ENCODE results near the gene OR2T6.
"Not testable (repeated sequence)": the region's sequence is repeated elsewhere in the genome, so short reads cannot be mapped to it uniquely, and the experiment has no call there.

Gene OR2T6

DNA sequence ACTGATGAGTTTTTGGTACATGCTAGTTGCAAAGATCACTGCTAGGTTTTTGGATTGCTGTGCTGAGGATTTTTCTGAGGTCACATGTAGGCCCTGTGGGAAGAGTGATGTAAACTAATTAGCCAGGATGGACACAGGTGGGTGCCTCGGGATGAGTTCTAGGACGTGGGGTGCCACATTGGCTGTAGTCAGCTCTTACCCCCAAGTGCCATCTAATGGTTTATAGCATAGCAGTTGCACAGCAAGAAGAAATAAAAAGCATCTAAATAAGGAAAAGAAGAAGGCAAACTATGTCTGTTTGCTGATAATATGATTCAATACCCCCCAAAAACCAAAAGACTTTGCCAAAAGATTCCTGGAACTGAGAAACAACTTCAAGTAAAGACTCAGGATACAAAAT is 17.5 kb downstream of the OR2T6 start:
- Histone ChIP-seq H3K27ac (ENCODE audit: low read length) (no peak overlapping the region), H3K4me3 (ENCODE audit: low read length in 2 of 2) (no peak overlapping the region), H3K4me1 (ENCODE audit: control insufficient read depth, insufficient read depth, low read length) (no peaks in the 10 kb centered on the region), H3K27me3 (ENCODE audit: control insufficient read depth in 1 of 2, insufficient read depth in 2 of 2, low read length in 2 of 2) (no peaks in the 10 kb centered on the region), H3K9ac (ENCODE audit: low read length in 2 of 2) (no peak overlapping the region), H3K36me3 (ENCODE audit: control insufficient read depth in 2 of 2, insufficient read depth in 2 of 2, low read length in 2 of 2) (no peaks in the 10 kb centered on the region), H3K9me3 (ENCODE audit: control insufficient read depth in 2 of 2, low read length in 2 of 2) (no peaks in the 10 kb centered on the region)

- no peak within 1 kb of the TSS for H3K9ac ChIP-seq (ENCODE audit: low read length in 2 of 2)
Observed at GRCh38 chr1:248402748-248403147, 27.2 kb downstream of the OR2T6 start, which contains the start of gene OR2T1. Gene OR2T1 (plus strand): TSS chr1:248403048. CDS start chr1:248406148, 3,100 bp downstream.

GRCh38 chr1:248404024-248404423 is 28.5 kb downstream of the OR2T6 start:
- Histone ChIP-seq H3K4me3 (ENCODE audit: low read length in 2 of 2) (no peak overlapping the region), H3K27ac (ENCODE audit: low read length) (no peak overlapping the region), H3K9me3 (ENCODE audit: control insufficient read depth in 2 of 2, low read length in 2 of 2) (no peaks in the 10 kb centered on the region), H3K4me1 (ENCODE audit: control insufficient read depth, insufficient read depth, low read length) (no peaks in the 10 kb centered on the region), H3K9ac (ENCODE audit: low read length in 2 of 2) (no peak overlapping the region), H3K27me3 (ENCODE audit: control insufficient read depth in 1 of 2, insufficient read depth in 2 of 2, low read length in 2 of 2) (no peaks in the 10 kb centered on the region), H3K36me3 (ENCODE audit: control insufficient read depth in 2 of 2, insufficient read depth in 2 of 2, low read length in 2 of 2) (no peaks in the 10 kb centered on the region)

More at GRCh38 chr1:248402748-248403147, 27.2 kb downstream of the OR2T6 start, which contains the start of gene OR2T1:
- H3K27ac ChIP-seq (ENCODE audit: low read length): no peak within 1 kb of the TSS
- H3K36me3 ChIP-seq (ENCODE audit: control insufficient read depth in 2 of 2, insufficient read depth in 2 of 2, low read length in 2 of 2): no peaks in the 10 kb centered on the region
- no peak within 1 kb of the TSS for H3K4me3 ChIP-seq (ENCODE audit: low read length in 2 of 2)
- H3K27me3 ChIP-seq (ENCODE audit: control insufficient read depth in 1 of 2, insufficient read depth in 2 of 2, low read length in 2 of 2): no peaks in the 10 kb centered on the region
- no peaks in the 10 kb centered on the region for H3K9me3 ChIP-seq (ENCODE audit: control insufficient read depth in 2 of 2, low read length in 2 of 2)
- no peaks in the 10 kb centered on the region for H3K4me1 ChIP-seq (ENCODE audit: control insufficient read depth, insufficient read depth, low read length)

GRCh38 chr1:248406721-248407692 is 31.5 kb downstream of the OR2T6 start:
- Histone ChIP-seq H3K36me3 (ENCODE audit: control insufficient read depth in 2 of 2, insufficient read depth in 2 of 2, low read length in 2 of 2) (no peaks in the 10 kb centered on the region), H3K27me3 (ENCODE audit: control insufficient read depth in 1 of 2, insufficient read depth in 2 of 2, low read length in 2 of 2) (no peaks in the 10 kb centered on the region), H3K27ac (ENCODE audit: low read length) (no peak overlapping the region), H3K4me3 (ENCODE audit: low read length in 2 of 2) (no peak overlapping the region), H3K4me1 (ENCODE audit: control insufficient read depth, insufficient read depth, low read length) (no peaks in the 10 kb centered on the region), H3K9ac (ENCODE audit: low read length in 2 of 2) (no peak overlapping the region), H3K9me3 (ENCODE audit: control insufficient read depth in 2 of 2, low read length in 2 of 2) (peaks cover 2 to 4% of the 10 kb centered on the region in 2 donors)

DNA sequence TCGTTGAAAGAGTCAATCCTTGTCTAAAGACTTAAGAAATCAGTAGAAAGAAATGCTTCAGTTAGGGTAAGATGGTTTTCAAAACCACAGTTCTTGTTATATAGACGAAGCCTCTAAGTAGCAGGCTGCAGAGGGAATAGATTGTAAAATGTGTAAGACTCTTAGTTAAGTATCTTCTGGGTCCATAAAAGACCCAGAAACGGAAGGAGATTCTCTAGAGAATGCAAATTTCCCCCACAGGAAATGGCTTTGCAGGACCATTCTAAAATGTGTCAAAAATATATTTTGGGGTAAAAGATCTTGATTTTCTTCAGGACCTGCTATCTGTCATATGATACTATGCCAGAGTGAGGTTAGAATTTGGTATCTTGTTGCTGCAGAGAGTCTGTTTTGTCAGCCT is 40.7 kb downstream of the OR2T6 start:
- Histone ChIP-seq H3K4me1 (ENCODE audit: control insufficient read depth, insufficient read depth, low read length) (no peaks in the 10 kb centered on the region), H3K9ac (ENCODE audit: low read length in 2 of 2) (no peak overlapping the region), H3K36me3 (ENCODE audit: control insufficient read depth in 2 of 2, insufficient read depth in 2 of 2, low read length in 2 of 2) (no peaks in the 10 kb centered on the region)

GRCh38 chr1:248417854-248418253 is 42.3 kb downstream of the OR2T6 start:
- Histone ChIP-seq H3K4me3 (ENCODE audit: low read length in 2 of 2) (no peak overlapping the region), H3K27me3 (ENCODE audit: control insufficient read depth in 1 of 2, insufficient read depth in 2 of 2, low read length in 2 of 2) (no peaks in the 10 kb centered on the region), H3K9ac (ENCODE audit: low read length in 2 of 2) (no peak overlapping the region), H3K27ac (ENCODE audit: low read length) (no peak overlapping the region), H3K36me3 (ENCODE audit: control insufficient read depth in 2 of 2, insufficient read depth in 2 of 2, low read length in 2 of 2) (no peaks in the 10 kb centered on the region), H3K9me3 (ENCODE audit: control insufficient read depth in 2 of 2, low read length in 2 of 2) (no peaks in the 10 kb centered on the region), H3K4me1 (ENCODE audit: control insufficient read depth, insufficient read depth, low read length) (no peaks in the 10 kb centered on the region)

More for the DNA sequence above, 40.7 kb downstream of the OR2T6 start:
- Histone ChIP-seq H3K4me3 (ENCODE audit: low read length in 2 of 2) (no peak overlapping the region), H3K27ac (ENCODE audit: low read length) (no peak overlapping the region), H3K9me3 (ENCODE audit: control insufficient read depth in 2 of 2, low read length in 2 of 2) (peaks cover 0 to 3% of the 10 kb centered on the region in 2 donors), H3K27me3 (ENCODE audit: control insufficient read depth in 1 of 2, insufficient read depth in 2 of 2, low read length in 2 of 2) (no peaks in the 10 kb centered on the region)

DNA sequence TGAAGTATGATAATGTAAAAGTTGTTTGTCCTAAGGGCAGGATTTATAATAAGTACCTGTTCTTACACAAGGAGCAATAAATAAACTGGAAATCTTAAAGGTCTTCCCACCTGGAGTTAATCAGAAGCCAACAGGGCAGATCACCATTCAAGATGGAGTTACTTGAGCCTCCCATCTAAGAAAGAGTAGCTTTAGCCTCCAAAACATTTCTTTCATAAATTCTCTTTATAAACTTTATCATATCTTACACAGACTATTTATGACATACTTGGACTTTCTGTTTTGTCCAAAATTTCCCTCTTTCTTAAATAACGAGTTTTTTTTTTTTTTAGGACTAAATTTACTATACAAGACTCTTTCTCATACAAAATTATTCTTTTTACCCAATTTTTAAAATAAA is 45.8 kb downstream of the OR2T6 start:
- no peaks in the 10 kb centered on the region for H3K9me3 ChIP-seq (ENCODE audit: control insufficient read depth in 2 of 2, low read length in 2 of 2)
- H3K4me3 ChIP-seq (ENCODE audit: low read length in 2 of 2): no peak overlapping the region
- no peaks in the 10 kb centered on the region for H3K4me1 ChIP-seq (ENCODE audit: control insufficient read depth, insufficient read depth, low read length)
- no peak overlapping the region for H3K27ac ChIP-seq (ENCODE audit: low read length)
- H3K9ac ChIP-seq (ENCODE audit: low read length in 2 of 2): no peak overlapping the region
- H3K27me3 ChIP-seq (ENCODE audit: control insufficient read depth in 1 of 2, insufficient read depth in 2 of 2, low read length in 2 of 2): no peaks in the 10 kb centered on the region
- H3K36me3 ChIP-seq (ENCODE audit: control insufficient read depth in 2 of 2, insufficient read depth in 2 of 2, low read length in 2 of 2): no peaks in the 10 kb centered on the region

DNA sequence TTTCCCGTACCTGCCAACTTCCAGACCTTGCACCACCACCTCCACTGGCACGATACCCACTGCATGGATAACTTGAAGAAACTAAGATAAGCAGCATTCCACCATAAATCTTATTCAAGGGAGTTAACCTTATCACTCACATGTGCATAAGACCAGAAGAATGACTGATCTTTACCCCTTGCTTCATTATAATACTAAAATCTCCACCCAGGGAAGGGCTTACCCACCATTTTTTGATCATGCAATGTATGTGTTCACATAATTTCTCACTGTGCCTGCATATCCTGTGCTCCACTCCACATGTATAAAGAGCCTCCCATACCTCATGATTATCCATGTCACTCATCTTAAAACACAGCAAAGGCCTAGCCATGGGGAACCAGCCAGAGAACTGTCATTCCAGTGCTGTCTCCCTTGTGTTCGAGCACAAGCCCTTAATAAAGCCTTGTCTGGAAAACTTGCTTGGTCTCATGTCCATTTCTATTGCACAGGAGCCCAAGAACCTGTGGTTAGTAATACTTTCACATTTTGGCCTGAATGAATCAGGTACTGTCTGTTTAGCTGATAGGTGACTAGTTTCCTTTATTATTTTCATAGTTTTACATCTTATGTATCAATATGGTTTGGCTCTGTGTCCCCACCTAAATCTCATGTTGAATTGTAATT is 52.1 kb downstream of the OR2T6 start:
- not testable (repeated sequence) for H3K9ac ChIP-seq (ENCODE audit: low read length in 2 of 2); H3K4me3 ChIP-seq (ENCODE audit: low read length in 2 of 2); H3K27ac ChIP-seq (ENCODE audit: low read length); H3K27me3 ChIP-seq (ENCODE audit: control insufficient read depth in 1 of 2, insufficient read depth in 2 of 2, low read length in 2 of 2); H3K4me1 ChIP-seq (ENCODE audit: control insufficient read depth, insufficient read depth, low read length); H3K36me3 ChIP-seq (ENCODE audit: control insufficient read depth in 2 of 2, insufficient read depth in 2 of 2, low read length in 2 of 2); H3K9me3 ChIP-seq (ENCODE audit: control insufficient read depth in 2 of 2, low read length in 2 of 2)

DNA sequence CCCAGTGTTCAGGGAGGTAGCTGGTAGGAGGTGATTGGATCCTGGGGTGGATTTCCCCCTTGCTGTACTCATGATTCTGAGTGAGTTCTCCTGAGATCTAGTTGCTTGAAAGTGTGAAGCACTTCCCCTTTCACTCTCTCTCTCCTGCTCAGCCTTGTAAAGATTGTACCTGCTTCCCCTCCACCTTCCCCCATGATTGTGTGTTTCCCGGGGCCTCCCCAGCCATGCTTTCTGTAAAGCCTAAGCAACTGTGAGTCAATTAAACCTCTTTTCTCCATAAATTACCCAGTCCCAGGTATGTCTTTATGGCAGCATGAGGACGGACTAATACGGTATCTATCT is 52.6 kb downstream of the OR2T6 start:
- H3K9me3 ChIP-seq (ENCODE audit: control insufficient read depth in 2 of 2, low read length in 2 of 2); H3K9ac ChIP-seq (ENCODE audit: low read length in 2 of 2); H3K27me3 ChIP-seq (ENCODE audit: control insufficient read depth in 1 of 2, insufficient read depth in 2 of 2, low read length in 2 of 2); H3K4me3 ChIP-seq (ENCODE audit: low read length in 2 of 2); H3K4me1 ChIP-seq (ENCODE audit: control insufficient read depth, insufficient read depth, low read length); H3K36me3 ChIP-seq (ENCODE audit: control insufficient read depth in 2 of 2, insufficient read depth in 2 of 2, low read length in 2 of 2); H3K27ac ChIP-seq (ENCODE audit: low read length): not testable (repeated sequence)

- H3K9ac ChIP-seq (ENCODE audit: low read length in 2 of 2); H3K4me3 ChIP-seq (ENCODE audit: low read length in 2 of 2); H3K36me3 ChIP-seq (ENCODE audit: control insufficient read depth in 2 of 2, insufficient read depth in 2 of 2, low read length in 2 of 2); H3K27me3 ChIP-seq (ENCODE audit: control insufficient read depth in 1 of 2, insufficient read depth in 2 of 2, low read length in 2 of 2); H3K4me1 ChIP-seq (ENCODE audit: control insufficient read depth, insufficient read depth, low read length); H3K9me3 ChIP-seq (ENCODE audit: control insufficient read depth in 2 of 2, low read length in 2 of 2); H3K27ac ChIP-seq (ENCODE audit: low read length): not testable (repeated sequence)
Observed at GRCh38 chr1:248431683-248432082, 56.1 kb downstream of the OR2T6 start.

GRCh38 chr1:248432201-248432600 is 56.7 kb downstream of the OR2T6 start:
- not testable (repeated sequence) for H3K9me3 ChIP-seq (ENCODE audit: control insufficient read depth in 2 of 2, low read length in 2 of 2); H3K4me3 ChIP-seq (ENCODE audit: low read length in 2 of 2); H3K27me3 ChIP-seq (ENCODE audit: control insufficient read depth in 1 of 2, insufficient read depth in 2 of 2, low read length in 2 of 2); H3K36me3 ChIP-seq (ENCODE audit: control insufficient read depth in 2 of 2, insufficient read depth in 2 of 2, low read length in 2 of 2); H3K9ac ChIP-seq (ENCODE audit: low read length in 2 of 2); H3K4me1 ChIP-seq (ENCODE audit: control insufficient read depth, insufficient read depth, low read length); H3K27ac ChIP-seq (ENCODE audit: low read length)
